ENCODE data around the gene VEZF1.

Gene VEZF1

DNA sequence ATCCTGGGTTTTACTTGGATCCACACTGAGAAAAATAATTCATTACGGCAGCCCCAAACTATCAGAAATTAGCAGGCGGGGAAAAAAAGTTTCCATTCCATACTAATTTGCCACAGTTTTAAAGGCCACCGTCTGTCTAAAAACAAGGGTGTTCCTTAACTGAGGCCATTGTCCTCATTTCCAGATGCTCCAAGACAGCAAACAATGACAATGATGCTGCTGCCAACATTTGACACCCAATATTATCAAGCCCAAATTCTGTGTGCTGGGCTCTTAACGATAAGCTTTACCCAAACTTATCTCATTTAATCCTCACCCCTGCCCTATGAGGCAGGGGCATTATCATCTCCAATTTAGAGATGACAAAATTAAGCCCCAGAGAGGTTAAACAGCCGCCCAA is 59.1 kb downstream of the VEZF1 start:
- no peak for DNase-seq (ENCODE audit: low read depth, low spot score)

- DNase-seq (ENCODE audit: low read depth, low spot score) = peak; percentile 82
These were observed 60.9 kb downstream of the VEZF1 start for GRCh38 chr17:57927048-57927723.

DNA sequence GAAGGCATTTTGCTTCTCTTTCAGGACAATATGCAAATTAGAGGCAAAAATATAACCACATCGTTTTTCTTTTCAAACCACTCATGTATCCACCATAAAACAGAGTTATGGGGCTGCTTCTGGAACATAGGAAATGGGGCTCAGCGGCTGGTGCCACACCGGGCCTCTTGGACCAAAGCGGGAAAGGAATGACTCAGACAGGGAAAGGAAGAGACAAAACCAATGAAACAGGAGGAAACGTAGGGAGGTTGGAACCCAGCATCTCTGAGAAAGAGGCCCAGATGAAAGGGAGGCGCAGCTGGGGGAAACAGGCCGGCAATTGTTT is 61.4 kb downstream of the VEZF1 start:
- no peak for DNase-seq (ENCODE audit: low read depth, low spot score)

- DNase-seq (ENCODE audit: low read depth, low spot score) = no peak
These were observed 62.6 kb downstream of the VEZF1 start for GRCh38 chr17:57925361-57925990.

- DNase-seq (ENCODE audit: low read depth, low spot score) = peak; percentile 84
These were observed 63.4 kb downstream of the VEZF1 start for GRCh38 chr17:57924677-57925076.
